ENCODE results near the gene GPX7.

GPX7 gene

GRCh38 chr1:52631759-52632331 lies 29.7 kb downstream of the GPX7 start:
- no peak for DNase-seq

GRCh38 chr1:52632732-52633290 lies 30.6 kb downstream of the GPX7 start, which contains the start of gene SHISAL2A:
Gene SHISAL2A, plus strand, starts transcription at chr1:52633168. Its CDS starts 326 bp downstream, at chr1:52633494.
- DNase-seq = no peak

GRCh38 chr1:52633291-52633754 lies 31.2 kb downstream of the GPX7 start:
- DNase-seq = no peak

GRCh38 chr1:52634111-52634510 lies 31.9 kb downstream of the GPX7 start:
- no peak for DNase-seq

- DNase-seq = no peak
These were observed 33.3 kb downstream of the GPX7 start for GRCh38 chr1:52635321-52636089.

GRCh38 chr1:52636721-52637695 lies 34.8 kb downstream of the GPX7 start:
- no peak for DNase-seq

GRCh38 chr1:52637946-52638345 lies 35.8 kb downstream of the GPX7 start:
- DNase-seq = no peak

GRCh38 chr1:52640697-52641096 lies 38.5 kb downstream of the GPX7 start:
- no peak for DNase-seq

- no peak for DNase-seq
These were observed 39.1 kb downstream of the GPX7 start for GRCh38 chr1:52641307-52641706.

GRCh38 chr1:52645261-52645660 lies 43.1 kb downstream of the GPX7 start:
- no peak for DNase-seq

- DNase-seq = no peak
These were observed 49.7 kb downstream of the GPX7 start for GRCh38 chr1:52651904-52652303.

GRCh38 chr1:52653207-52653849 lies 51.2 kb downstream of the GPX7 start:
- no peak for DNase-seq

- no peak for DNase-seq
These were observed 51.9 kb downstream of the GPX7 start for GRCh38 chr1:52654063-52654462.

GRCh38 chr1:52657702-52658101 lies 55.5 kb downstream of the GPX7 start:
- no peak for DNase-seq

Measured in NCI-H2029 treated with DMSO at 0.1 percent for 48 hours (cell line).